AG08395 (cell line): ENCODE measurements around the gene GNAT1.
"Not testable (repeated sequence)": the region's sequence is repeated elsewhere in the genome, so short reads cannot be mapped to it uniquely, and the experiment has no call there.

ENCODE experiments used
- DNase-seq: peaks from one replicate; pipeline ENCODE4 v3.0.0; 2012; ENCODE audit warnings: mixed read lengths, low spot score

Gene GNAT1

DNA sequence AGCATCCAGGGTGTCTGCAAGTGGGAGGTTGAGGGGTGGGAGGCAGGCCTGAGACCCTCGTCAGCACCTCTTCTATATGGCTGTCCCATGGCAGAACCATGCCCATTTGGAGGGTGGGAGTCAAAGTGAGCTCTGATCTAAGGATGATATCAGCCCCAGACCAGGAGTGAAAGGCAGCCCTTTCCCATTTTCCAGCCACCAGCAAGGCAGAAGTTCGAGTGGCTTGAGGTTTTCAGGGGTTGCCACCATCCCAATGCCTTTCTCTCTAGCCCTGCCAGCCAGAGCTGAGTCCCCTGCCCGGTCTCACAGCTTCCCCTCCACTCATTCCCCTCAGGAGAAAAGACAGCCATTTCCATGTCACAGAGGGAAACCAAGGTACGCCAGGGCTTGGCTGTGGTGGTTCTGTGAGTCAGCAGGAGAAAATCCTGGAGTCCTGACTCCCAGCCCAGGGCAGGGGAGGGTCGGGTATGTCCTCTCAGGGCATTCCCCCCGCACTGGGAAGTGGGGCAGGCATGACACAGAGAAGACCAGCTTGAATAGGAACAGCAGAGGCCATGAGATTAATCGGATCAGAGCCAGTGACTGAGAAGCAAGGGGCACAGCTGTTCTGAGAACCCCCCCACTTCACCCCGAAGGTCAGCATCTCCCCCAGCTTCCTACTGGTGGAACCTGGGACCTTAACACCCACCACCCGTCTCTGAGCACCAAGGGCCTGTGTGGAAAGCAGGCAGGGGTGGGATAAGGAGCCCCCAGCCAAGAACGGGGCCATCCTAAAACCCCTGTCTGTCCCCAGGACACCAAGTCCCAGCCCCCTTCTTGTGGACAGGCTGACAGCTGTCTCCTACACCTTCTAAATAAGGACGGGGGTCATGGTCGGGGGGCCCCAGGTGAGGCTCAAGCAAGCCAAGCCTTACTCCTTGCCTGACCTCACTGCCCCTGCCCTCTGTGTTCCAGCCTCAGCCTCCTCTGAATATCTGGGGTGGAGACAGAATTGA, 12.7 kb downstream of the GNAT1 start:
- no peak for DNase-seq

GRCh38 chr3:50204804-50205412, 13.5 kb downstream of the GNAT1 start, which contains the start of gene SLC38A3:
TSS of gene SLC38A3 (plus strand) at chr3:50205271. CDS start at chr3:50214200, 8,929 bp downstream.
- DNase-seq: no peak

DNA sequence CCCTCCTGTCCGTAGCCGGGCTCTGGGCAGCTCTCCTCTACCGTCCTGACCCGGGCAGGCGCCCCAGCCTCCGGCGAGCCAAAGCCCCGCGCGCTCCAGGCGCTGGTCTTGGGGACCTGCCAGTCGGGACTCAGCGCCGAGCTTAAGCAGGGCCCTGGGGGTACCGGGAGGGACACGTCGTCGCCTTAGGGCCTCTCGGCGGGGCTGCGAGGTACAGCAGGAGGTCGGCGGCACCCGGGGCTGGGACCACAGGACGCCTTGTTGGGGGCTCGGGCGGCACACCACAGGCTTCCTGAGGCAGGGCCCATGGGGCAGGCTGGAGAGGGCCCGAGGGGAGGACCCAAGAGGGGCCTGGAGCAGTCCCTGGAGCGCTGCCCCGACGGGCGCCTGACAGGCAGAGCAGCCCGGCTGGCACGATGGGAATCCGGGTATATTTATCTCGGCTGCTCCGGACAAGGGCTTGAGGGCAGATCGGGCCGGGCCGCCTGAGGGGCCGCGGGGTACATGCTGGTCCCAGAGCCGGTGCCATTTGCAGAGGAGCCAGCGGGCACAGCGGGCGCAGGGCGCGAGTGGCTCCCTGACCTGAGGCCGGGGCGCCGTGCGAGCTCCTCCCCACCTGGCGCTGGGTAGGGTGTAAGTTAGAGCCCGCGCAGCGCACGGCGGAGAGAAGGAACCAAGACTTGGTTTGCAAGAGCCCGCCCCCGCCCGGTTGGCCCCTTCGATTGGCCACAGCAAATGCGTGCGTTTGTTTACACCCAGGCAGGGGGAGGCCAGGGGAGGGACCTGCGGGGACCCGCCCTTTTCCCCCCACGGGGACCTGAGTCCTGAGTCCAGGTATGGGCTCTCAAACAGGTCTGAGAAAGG, 14.2 kb downstream of the GNAT1 start:
- DNase-seq: no peak

DNA sequence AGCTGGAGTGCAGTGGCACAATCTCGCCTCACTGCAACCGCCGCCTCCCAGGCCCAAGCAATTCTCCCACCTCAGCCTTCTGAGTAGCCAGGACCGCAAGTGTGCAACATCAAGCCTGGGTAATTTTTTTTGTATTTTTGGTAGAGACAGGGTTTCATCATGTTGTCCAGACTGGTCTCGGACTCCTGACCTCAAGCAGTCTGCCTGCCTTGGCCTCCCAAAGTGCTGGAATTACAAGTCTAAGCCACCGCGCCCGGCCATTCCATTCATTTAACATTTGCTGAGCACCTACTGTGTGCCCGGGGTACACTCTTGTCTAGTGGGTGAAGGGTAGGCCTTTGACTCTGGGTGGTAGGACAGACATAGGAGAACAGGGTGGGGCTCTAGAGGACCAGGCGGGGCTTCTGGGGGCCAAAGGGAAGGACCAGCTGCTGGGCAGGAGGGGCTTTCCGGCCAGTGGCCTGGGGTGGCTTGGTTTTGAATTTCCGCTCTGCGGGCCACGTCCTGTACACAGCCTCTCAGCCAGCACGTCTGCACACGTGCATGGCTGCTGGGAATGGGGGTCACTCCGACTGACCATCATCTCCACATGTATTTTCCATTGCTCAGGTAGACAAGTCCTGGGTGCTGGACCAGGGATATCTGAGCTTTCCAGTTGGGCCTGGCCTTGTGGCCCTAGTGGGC, 16.1 kb downstream of the GNAT1 start:
- DNase-seq: no peak

DNA sequence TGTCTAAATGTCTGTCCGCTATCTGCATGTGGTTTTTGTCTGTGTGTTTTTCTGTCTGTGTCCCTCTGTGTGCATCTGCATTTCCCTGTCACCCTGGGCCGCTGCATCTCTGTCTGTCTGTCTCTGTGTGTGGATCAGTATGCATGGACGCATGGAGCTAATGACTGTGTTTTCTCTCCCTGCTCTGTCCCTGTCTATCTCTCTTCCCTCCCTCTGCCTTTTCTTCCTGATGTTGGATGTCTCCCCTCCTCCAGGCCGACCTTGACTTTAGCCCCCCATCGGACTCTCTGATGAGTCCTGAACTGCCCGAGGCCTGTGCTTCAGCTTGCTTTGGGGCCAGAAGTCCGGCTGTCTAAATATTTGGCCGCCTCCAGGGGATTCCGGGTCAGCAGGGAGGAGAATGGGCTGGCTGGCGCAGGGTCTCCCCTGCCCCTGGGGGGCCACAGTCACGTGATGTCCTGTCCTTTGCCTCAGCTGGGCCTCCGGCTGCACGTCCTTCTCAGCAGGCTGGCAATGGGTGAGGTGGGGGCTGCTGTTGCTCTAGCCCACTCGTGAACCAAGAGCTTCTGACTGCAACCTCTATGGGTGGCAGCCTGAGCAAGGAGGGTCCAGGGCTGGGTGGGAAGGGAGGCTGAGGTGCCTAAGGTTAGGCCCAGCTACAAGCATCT, 17.4 kb downstream of the GNAT1 start:
- no peak for DNase-seq

GRCh38 chr3:50210176-50210509, 18.7 kb downstream of the GNAT1 start:
- DNase-seq: no peak

GRCh38 chr3:50210510-50211367, 19.3 kb downstream of the GNAT1 start:
- DNase-seq: no peak

DNA sequence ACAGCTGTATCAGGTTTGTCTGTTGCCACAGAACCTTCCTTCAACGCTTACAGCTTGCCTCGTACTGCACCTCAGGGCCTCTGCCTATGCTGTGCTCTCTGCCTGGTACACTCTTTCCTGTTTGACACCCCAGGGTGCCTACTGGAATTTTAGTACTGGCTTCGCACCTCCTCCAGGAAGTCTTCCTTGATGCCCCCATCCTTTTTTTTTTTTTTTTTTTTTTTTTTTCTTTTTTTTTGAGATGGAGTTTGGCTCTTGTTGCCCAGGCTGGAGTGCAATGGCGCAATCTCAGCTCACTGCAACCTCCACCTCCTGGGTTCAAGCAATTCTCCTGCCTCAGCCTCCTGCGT, 19.9 kb downstream of the GNAT1 start:
- DNase-seq: not testable (repeated sequence)

- DNase-seq: no peak
Measured at GRCh38 chr3:50211930-50212329, 20.5 kb downstream of the GNAT1 start.

- DNase-seq: no peak
Measured at GRCh38 chr3:50212502-50212901, 21.1 kb downstream of the GNAT1 start.

- no peak for DNase-seq
Measured at GRCh38 chr3:50212971-50213370, 21.6 kb downstream of the GNAT1 start.

- DNase-seq: no peak
Measured at GRCh38 chr3:50213373-50213772, 22.0 kb downstream of the GNAT1 start.

- no peak for DNase-seq
Measured at GRCh38 chr3:50214824-50215223, 23.4 kb downstream of the GNAT1 start.

- no peak for DNase-seq
Measured at GRCh38 chr3:50215529-50215928, 24.1 kb downstream of the GNAT1 start.

GRCh38 chr3:50217681-50218080, 26.3 kb downstream of the GNAT1 start:
- DNase-seq: no peak

- no peak for DNase-seq
Measured at GRCh38 chr3:50218448-50218847, 27.0 kb downstream of the GNAT1 start.

DNA sequence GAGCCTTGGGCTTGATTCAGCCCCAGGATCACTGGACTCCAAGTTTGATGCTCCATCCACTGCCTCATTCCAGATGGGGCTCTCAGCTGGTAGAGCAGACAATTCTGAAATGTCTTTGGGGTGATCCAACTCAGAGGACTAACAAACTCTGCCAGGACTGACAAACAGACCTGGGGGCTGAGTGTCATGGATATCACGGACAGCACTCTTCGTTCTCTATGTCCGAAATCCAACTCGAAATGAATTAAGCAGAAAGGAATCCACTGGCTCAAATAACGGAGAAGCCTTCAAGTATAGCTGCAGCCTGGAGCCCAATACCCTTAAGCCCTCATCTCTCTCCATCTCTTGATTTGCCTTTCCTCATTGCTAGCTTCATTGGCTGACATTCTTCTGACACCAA, 27.9 kb downstream of the GNAT1 start:
- no peak for DNase-seq

DNA sequence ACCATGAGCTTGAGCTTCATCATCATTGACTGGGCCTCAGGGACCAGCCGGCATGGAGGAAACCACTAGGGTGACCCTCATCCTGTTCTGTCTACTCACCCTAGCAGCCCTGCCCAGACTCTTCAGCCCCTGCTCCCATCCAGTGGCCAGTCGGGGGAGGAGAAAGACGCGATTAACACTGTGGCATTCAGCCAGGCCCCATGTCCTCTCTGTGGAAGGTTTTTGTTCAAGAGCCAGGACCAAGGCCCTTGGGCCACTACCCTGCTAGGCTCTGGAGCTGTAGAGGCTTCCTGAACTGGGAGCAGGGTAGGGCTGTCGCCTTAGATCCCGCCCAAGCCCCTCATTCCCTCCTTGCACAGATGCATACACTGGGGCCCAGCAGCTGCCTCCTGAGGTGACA, 28.7 kb downstream of the GNAT1 start:
- no peak for DNase-seq

DNA sequence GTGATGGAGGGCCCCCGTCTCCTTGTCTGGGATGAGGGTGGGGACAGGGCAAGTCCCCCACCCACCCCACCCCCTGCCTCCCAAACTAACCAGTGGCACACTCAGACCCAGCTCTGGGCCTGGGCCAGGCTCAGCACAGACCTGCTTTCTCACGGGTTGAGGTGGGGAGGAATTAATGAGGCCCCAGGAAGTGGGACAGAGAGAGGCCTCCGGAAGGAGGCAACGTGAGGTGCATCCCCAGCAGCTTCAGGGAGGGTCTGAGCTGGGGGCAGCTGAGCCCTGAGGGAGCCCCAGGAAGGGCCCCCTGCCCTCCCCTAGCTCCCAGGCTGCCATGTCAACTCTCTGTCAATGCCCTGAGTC, 29.6 kb downstream of the GNAT1 start:
- DNase-seq: no peak

DNA sequence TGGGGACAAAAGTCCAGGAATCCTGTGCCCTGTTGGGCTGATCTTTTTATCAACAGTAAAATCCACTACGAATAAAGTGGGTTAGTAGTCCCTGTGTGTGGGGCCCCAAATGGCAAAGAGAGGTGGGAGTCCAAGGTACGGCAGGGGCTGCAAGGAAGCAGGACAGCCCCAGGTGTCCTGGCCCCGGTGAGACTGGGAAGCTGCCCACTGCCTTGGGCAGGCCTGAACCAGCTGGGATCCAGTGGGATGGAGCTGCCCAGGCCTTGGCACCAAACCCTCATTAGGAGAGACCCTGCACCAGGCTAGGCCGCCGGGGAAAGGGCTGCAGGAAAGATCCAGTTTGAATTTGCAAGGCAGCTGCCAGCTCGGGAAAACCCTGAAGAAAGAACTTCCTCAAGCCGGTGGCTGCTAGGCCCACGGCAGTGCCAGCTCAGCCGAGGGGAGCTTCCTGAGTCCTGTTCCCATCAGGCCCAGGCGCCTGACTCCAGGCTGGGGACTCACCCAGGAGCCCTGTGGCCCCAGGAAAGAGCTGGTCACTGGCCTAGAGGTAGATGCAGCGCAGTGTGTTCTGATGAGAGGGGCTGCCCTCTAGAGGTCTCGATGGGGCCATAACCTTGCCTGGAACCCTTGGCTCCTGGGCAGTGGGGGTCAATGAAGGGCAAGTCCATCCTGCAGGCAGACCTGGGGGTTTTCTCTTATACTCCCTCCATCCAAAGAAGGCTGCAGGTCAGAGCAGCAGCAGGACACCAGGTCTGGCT, 30.2 kb downstream of the GNAT1 start:
- no peak for DNase-seq
